Measurements from ENCODE around the gene CARS2. TPM values are rescaled to one million over a fixed set of nuclear protein-coding genes. Genes with fewer than 3 reads are reported as not detected.
"Not testable (repeated sequence)": the region's sequence is repeated elsewhere in the genome, so short reads cannot be mapped to it uniquely, and the experiment has no call there.

Gene CARS2
- total RNA-seq, 1 experiment from 2014 or later, result 24.8 TPM

DNA sequence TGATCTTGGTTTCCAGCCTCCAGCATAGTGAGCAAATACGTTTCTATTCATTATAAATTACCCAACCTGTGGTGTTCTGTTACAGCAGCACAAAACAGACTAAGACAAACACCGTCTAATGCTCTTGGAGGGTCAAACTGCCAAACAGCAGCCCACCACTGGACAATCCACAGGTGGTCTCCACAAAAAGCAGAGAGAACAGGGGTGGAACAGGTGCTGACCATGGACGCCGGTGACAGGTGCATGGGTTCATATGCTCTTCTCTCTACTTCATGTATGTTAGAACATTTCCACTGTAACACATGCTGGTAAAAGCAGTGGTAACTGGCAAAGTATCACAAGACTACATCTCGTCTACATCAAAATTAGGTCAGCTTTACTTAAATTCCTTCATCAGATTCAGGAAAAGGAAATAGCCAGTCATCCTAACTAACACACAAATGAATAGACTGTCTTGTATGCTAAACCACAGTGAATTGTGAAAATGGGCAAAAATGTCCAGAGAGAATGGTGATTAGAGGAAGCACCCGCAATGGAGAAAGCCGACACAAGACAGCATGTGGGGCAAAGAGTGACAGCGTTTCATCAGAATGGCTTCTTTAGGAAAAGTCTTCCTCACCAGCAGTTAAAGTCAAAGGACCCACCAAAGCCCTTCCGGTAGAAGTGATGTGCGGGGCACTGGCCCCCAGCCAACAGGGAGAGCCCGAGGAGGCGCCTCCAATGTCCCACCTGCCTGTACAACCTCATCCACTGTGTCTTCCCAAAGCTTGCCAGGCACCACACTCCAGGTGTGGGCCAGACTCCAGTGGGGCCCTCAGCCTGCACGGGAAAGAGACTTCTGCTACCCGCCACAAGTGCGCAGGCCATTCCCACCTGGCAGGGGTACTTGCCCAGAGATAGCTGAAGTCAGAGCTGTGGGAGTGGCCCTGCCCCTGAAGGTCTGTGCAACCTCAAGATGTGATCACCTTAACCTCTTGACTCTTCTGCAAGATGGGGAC, 6.5 kb downstream of the CARS2 start:
- DNase-seq, result no peak
- no peak for TF ChIP-seq CTCF (IDR thresholded peaks at IDR 0.05; ENCODE audit: unreplicated experiment)
- H3K36me3 Mint-ChIP-seq (ENCODE audit: insufficient read depth, unreplicated experiment), result no peaks in the 10 kb centered on the region
- no peaks in the 10 kb centered on the region for H3K27me3 Mint-ChIP-seq (ENCODE audit: unreplicated experiment)
- no peak overlapping the region for H3K4me3 Mint-ChIP-seq (ENCODE audit: low read depth, unreplicated experiment)
- no peaks in the 10 kb centered on the region for H3K9me3 Mint-ChIP-seq (ENCODE audit: low read depth, unreplicated experiment)
- CTCF ChIA-PET, result no interaction called here
- no TSS peak for BruUV-seq (replicated peaks)
- intact Hi-C loops (cut with micrococcal nuclease; ENCODE audit: unreplicated experiment), result no loop called here
- no peak overlapping the region for H3K27ac Mint-ChIP-seq (ENCODE audit: unreplicated experiment)
- no peaks in the 10 kb centered on the region for H3K4me1 Mint-ChIP-seq (ENCODE audit: low read depth, unreplicated experiment)

GRCh38 chr13:110698689-110699088, 7.2 kb downstream of the CARS2 start:
- no peak for DNase-seq
- Mint-ChIP-seq H3K27ac (ENCODE audit: unreplicated experiment) (no peak overlapping the region), H3K4me3 (ENCODE audit: low read depth, unreplicated experiment) (no peak overlapping the region), H3K36me3 (ENCODE audit: insufficient read depth, unreplicated experiment) (no peaks in the 10 kb centered on the region), H3K9me3 (ENCODE audit: low read depth, unreplicated experiment) (no peaks in the 10 kb centered on the region), H3K4me1 (ENCODE audit: low read depth, unreplicated experiment) (no peaks in the 10 kb centered on the region), H3K27me3 (ENCODE audit: unreplicated experiment) (no peaks in the 10 kb centered on the region)
- intact Hi-C loops (cut with micrococcal nuclease; ENCODE audit: unreplicated experiment), result no loop called here
- CTCF ChIA-PET, result no interaction called here
- TF ChIP-seq CTCF (IDR thresholded peaks at IDR 0.05; ENCODE audit: unreplicated experiment), result no peak
- no TSS peak for BruUV-seq (replicated peaks)

GRCh38 chr13:110697842-110698241, 8.1 kb downstream of the CARS2 start:
- BruUV-seq (replicated peaks), result no TSS peak
- no peak overlapping the region for H3K4me3 Mint-ChIP-seq (ENCODE audit: low read depth, unreplicated experiment)
- intact Hi-C loops (cut with micrococcal nuclease; ENCODE audit: unreplicated experiment), result no loop called here

GRCh38 chr13:110696776-110697175, 9.1 kb downstream of the CARS2 start:
- Mint-ChIP-seq H3K36me3 (ENCODE audit: insufficient read depth, unreplicated experiment) (no peaks in the 10 kb centered on the region), H3K4me3 (ENCODE audit: low read depth, unreplicated experiment) (no peak overlapping the region), H3K4me1 (ENCODE audit: low read depth, unreplicated experiment) (no peaks in the 10 kb centered on the region), H3K27ac (ENCODE audit: unreplicated experiment) (no peak overlapping the region), H3K9me3 (ENCODE audit: low read depth, unreplicated experiment) (no peaks in the 10 kb centered on the region), H3K27me3 (ENCODE audit: unreplicated experiment) (no peaks in the 10 kb centered on the region)
- TF ChIP-seq CTCF (IDR thresholded peaks at IDR 0.05; ENCODE audit: unreplicated experiment), result no peak
- no peak for DNase-seq
- CTCF ChIA-PET, result no interaction called here
- intact Hi-C loops (cut with micrococcal nuclease; ENCODE audit: unreplicated experiment), result no loop called here
- BruUV-seq (replicated peaks), result no TSS peak

More at GRCh38 chr13:110697842-110698241, 8.1 kb downstream of the CARS2 start:
- TF ChIP-seq CTCF (IDR thresholded peaks at IDR 0.05; ENCODE audit: unreplicated experiment), result no peak
- DNase-seq, result no peak
- Mint-ChIP-seq H3K4me1 (ENCODE audit: low read depth, unreplicated experiment) (no peaks in the 10 kb centered on the region), H3K9me3 (ENCODE audit: low read depth, unreplicated experiment) (no peaks in the 10 kb centered on the region), H3K27me3 (ENCODE audit: unreplicated experiment) (no peaks in the 10 kb centered on the region), H3K27ac (ENCODE audit: unreplicated experiment) (no peak overlapping the region), H3K36me3 (ENCODE audit: insufficient read depth, unreplicated experiment) (no peaks in the 10 kb centered on the region)
- CTCF ChIA-PET, result no interaction called here

GRCh38 chr13:110695774-110696173, 10.1 kb downstream of the CARS2 start:
- H3K27ac Mint-ChIP-seq (ENCODE audit: unreplicated experiment); CTCF ChIA-PET; DNase-seq; intact Hi-C loops (cut with micrococcal nuclease; ENCODE audit: unreplicated experiment); H3K36me3 Mint-ChIP-seq (ENCODE audit: insufficient read depth, unreplicated experiment); BruUV-seq (replicated peaks); H3K4me3 Mint-ChIP-seq (ENCODE audit: low read depth, unreplicated experiment); H3K4me1 Mint-ChIP-seq (ENCODE audit: low read depth, unreplicated experiment); H3K9me3 Mint-ChIP-seq (ENCODE audit: low read depth, unreplicated experiment); H3K27me3 Mint-ChIP-seq (ENCODE audit: unreplicated experiment): not testable (repeated sequence)

Data from Calu3 (cell line).